SK-N-SH (cell line): Measurements from ENCODE around the gene MORC1. TPM values are rescaled to one million over a fixed set of nuclear protein-coding genes. Genes with fewer than 3 reads are reported as not detected.

Experiments used
- CTCF ChIA-PET: fragments of 300-600, 350-600 bp; formaldehyde crosslinking; extraction: SDS; loops from one replicate; lab custom pipeline; 2021; lab: Yijun Ruan, JAX
- POLR2A ChIA-PET: fragments of 350-600 bp; sonication (Branson Sonifier 250); formaldehyde crosslinking; extraction: SDS; loops from one replicate; lab custom pipeline; 2020; ENCODE audit warnings: antibody characterized with exemption, inconsistent platforms; lab: Yijun Ruan, JAX
- DNase-seq: peaks from one replicate; pipeline ENCODE4 v3.0.0; 2012
- H2AFZ ChIP-seq: fragments of 200-600 bp; sonication (generic); 2 replicates; pipeline ENCODE4 v1.8.1; 2016; ENCODE audit warnings: antibody characterized with exemption, mild to moderate bottlenecking, low read depth
- H3F3A ChIP-seq: fragments of 200-600 bp; sonication (generic); replicated peaks from 2 replicates; pipeline ENCODE3; 2016; ENCODE audit warnings: antibody characterized with exemption, mild to moderate bottlenecking; ENCODE audit not compliant: insufficient read depth
- H3K27ac ChIP-seq, 2 experiments: fragments of 200-500 bp in 1 of 2; fragments of 200-600 bp in 1 of 2; sonication (Bioruptor generic) in 1 of 2; sonication (generic), shearing (Covaris generic) in 1 of 2; 2 replicates each; pipeline versions ENCODE4 v1.5.1 to v1.6.1; 2014 to 2016; ENCODE audit warnings: low read depth in 2 of 2, inconsistent platforms in 1 of 2, low read length in 1 of 2, mild to moderate bottlenecking in 1 of 2, mixed read lengths in 1 of 2
- H3K27me3 ChIP-seq: fragments of 200-600 bp; sonication (generic), shearing (Covaris generic); 2 replicates; pipeline ENCODE4 v1.6.1; 2016; ENCODE audit warnings: mixed run types; ENCODE audit not compliant: insufficient read depth
- H3K36me3 ChIP-seq, 2 experiments: fragments of 200-500 bp in 1 of 2; fragments of 200-600 bp in 1 of 2; sonication (Bioruptor generic) in 1 of 2; sonication (generic) in 1 of 2; replicated peaks in 1 of 2; 2 replicates each; pipeline versions ENCODE3 to v1.5.1; 2014 to 2016; ENCODE audit warnings: low read length in 1 of 2, mild to moderate bottlenecking in 1 of 2; ENCODE audit not compliant: insufficient read depth in 2 of 2, control insufficient read depth in 1 of 2
- H3K4me1 ChIP-seq, 2 experiments: fragments of 200-500 bp in 1 of 2; fragments of 200-600 bp in 1 of 2; sonication (Bioruptor generic) in 1 of 2; sonication (generic), shearing (Covaris generic) in 1 of 2; 2 replicates each; pipeline versions ENCODE4 v1.5.1 to v1.6.1; 2014 to 2016; ENCODE audit warnings: low read depth in 1 of 2, low read length in 1 of 2, mixed run types in 1 of 2; ENCODE audit not compliant: insufficient read depth in 2 of 2, control insufficient read depth in 1 of 2
- H3K4me2 ChIP-seq: fragments of 200-600 bp; sonication (generic), shearing (Covaris generic); 2 replicates; pipeline ENCODE4 v1.6.1; 2017; ENCODE audit warnings: mixed run types
- H3K4me3 ChIP-seq, 2 experiments: fragments of 200-500 bp in 1 of 2; fragments of 200-600 bp in 1 of 2; sonication (Bioruptor generic) in 1 of 2; sonication (generic), shearing (Covaris generic) in 1 of 2; 2 replicates each; pipeline versions ENCODE4 v1.5.1 to v1.8.1; 2014 to 2016; ENCODE audit warnings: low read depth in 2 of 2, inconsistent platforms in 1 of 2, low read length in 1 of 2, mild to moderate bottlenecking in 1 of 2, mixed read lengths in 1 of 2, moderate library complexity in 1 of 2
- H3K79me2 ChIP-seq: fragments of 200-600 bp; sonication (generic); 2 replicates; pipeline ENCODE4 v1.8.1; 2017; ENCODE audit warnings: mild to moderate bottlenecking; ENCODE audit not compliant: insufficient read depth
- H3K9ac ChIP-seq: fragments of 200-600 bp; sonication (generic); 2 replicates; pipeline ENCODE4 v1.6.1; 2017; ENCODE audit warnings: mixed run types
- H3K9me2 ChIP-seq: fragments of 200-600 bp; sonication (generic); 2 replicates; pipeline ENCODE4 v1.6.1; 2017; ENCODE audit warnings: mixed run types
- H3K9me3 ChIP-seq: fragments of 200-600 bp; sonication (generic); 2 replicates; pipeline ENCODE4 v1.6.1; 2017; ENCODE audit warnings: mixed run types, mild to moderate bottlenecking, moderate library complexity
- H4K20me1 ChIP-seq: fragments of 200-600 bp; sonication (generic); 2 replicates; pipeline ENCODE4 v1.6.1; 2017; ENCODE audit warnings: mild to moderate bottlenecking, mixed run types; ENCODE audit not compliant: insufficient read depth
- CHD2 ChIP-seq: fragments of 150-350 bp; IDR thresholded peaks from 2 replicates; pipeline ENCODE4 v1.6.1; 2018; ENCODE audit warnings: low read length; ENCODE audit not compliant: partially characterized antibody
- EP300 ChIP-seq, 2 experiments: IDR thresholded peaks; 2 replicates each; pipeline versions ENCODE4 v1.4.0 to v1.6.1; 2012; ENCODE audit warnings: borderline replicate concordance in 1 of 2, low read depth in 1 of 2, low read length in 1 of 2
- FOSL2 ChIP-seq: IDR thresholded peaks from 2 replicates; pipeline ENCODE4 v1.4.0; 2012; ENCODE audit warnings: low read depth, mild to moderate bottlenecking, moderate library complexity, borderline replicate concordance
- FOXJ3 ChIP-seq: sonication (generic); formaldehyde crosslinking; IDR thresholded peaks from 2 replicates; pipeline ENCODE4 v1.5.1; 2020; ENCODE audit warnings: mild to moderate bottlenecking, missing genetic modification reagents
- FOXM1 ChIP-seq: IDR thresholded peaks from 2 replicates; pipeline ENCODE4 v1.4.0; 2012; ENCODE audit warnings: low read depth, mild to moderate bottlenecking
- JUND ChIP-seq: IDR thresholded peaks from 2 replicates; pipeline ENCODE4 v1.4.0; 2012
- NRF1 ChIP-seq: IDR thresholded peaks from 2 replicates; pipeline ENCODE4 v1.6.1; 2012; ENCODE audit warnings: low read depth, mild to moderate bottlenecking, low read length
- POLR2AphosphoS5 ChIP-seq: IDR thresholded peaks from 2 replicates; pipeline ENCODE4 v1.6.1; 2012; ENCODE audit warnings: low read depth, low read length
- REST ChIP-seq: IDR thresholded peaks from 2 replicates; pipeline ENCODE4 v1.6.1; 2012; ENCODE audit warnings: mild to moderate bottlenecking, low read depth, low read length, moderate library complexity
- ZBTB33 ChIP-seq: IDR thresholded peaks from 2 replicates; pipeline ENCODE4 v1.4.0; 2012; ENCODE audit warnings: low read depth, borderline replicate concordance
- WGBS: methylation state at CpG from one replicate; pipeline ENCODE4 v1.1.6; 2017; ENCODE audit warnings: low lambda C conversion rate; 5-methylcytosine and 5-hydroxymethylcytosine counted together
- polyA plus RNA-seq, 3 experiments: library from polyadenylated mRNA; depleted of rRNA; stranded (reverse); fragments of >200 nt; gene quantifications; 2 replicates each; pipeline ENCODE4 v1.2.3, GENCODE V29; 2012
- TF ChIP-seq, protein P1 (sequence below): IDR thresholded peaks from 2 replicates; pipeline ENCODE4; 2012
- TF ChIP-seq, protein P2 (sequence below): fragments of 200-600 bp; sonication (generic); IDR thresholded peaks from 2 replicates; pipeline ENCODE4 v1.6.1; 2017; ENCODE audit warnings: antibody characterized with exemption, mild to moderate bottlenecking, moderate library complexity

MORC1 gene
- polyA plus RNA-seq, 1 of the 3 experiments (the other 2 are of a cell fraction): not detected

DNA sequence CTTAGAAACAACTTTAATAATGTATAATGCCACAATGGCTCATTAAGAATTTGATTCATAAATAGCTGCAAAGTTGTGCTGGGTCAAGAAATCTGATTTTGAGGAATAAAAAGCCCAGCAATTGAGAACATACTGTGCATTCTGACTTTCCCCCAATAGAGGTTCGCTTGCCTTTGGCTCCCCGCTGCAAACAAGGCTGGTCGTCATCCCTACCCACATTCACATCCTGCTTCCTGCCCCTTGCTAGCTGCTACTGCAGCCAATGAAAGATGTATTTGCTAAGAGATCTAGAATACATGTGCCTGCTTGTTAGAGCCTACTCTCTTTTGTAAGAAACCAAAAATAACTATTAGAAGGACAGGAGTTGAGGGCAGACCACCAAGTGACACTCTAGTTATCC, 112.5 kb downstream of the MORC1 start:
- H3K9ac ChIP-seq: no peak overlapping the region
- no peak overlapping the region for H3K27ac ChIP-seq

More for the DNA sequence above, 112.5 kb downstream of the MORC1 start:
- Histone ChIP-seq H2AFZ (no peak overlapping the region), H3K27me3 (no peaks in the 10 kb centered on the region), H3K79me2 (no peaks in the 10 kb centered on the region), H3F3A (no peaks in the 10 kb centered on the region), H3K36me3 (no peaks in the 10 kb centered on the region), H3K4me2 (no peak overlapping the region), H3K4me3 (no peak overlapping the region), H3K9me3 (no peaks in the 10 kb centered on the region), H4K20me1 (no peaks in the 10 kb centered on the region), H3K9me2 (no peaks in the 10 kb centered on the region), H3K4me1 (no peaks in the 10 kb centered on the region)
- POLR2A ChIA-PET: no interaction called here
- WGBS: 56% methylated on average over 3 of the region's 3 CpGs
- CTCF ChIA-PET: interaction anchor here (1.2 to 2.8 kb wide), 2 partner anchors 18 to 21 kb away, joined by 3 to 15 read pairs; no protein-coding TSS in a partner anchor
- no peak for TF ChIP-seq FOSL2
- no peak for TF ChIP-seq REST
- no peak for TF ChIP-seq ZBTB33
- no peak for TF ChIP-seq JUND
- TF ChIP-seq POLR2AphosphoS5: no peak
- TF ChIP-seq, protein P1, sequence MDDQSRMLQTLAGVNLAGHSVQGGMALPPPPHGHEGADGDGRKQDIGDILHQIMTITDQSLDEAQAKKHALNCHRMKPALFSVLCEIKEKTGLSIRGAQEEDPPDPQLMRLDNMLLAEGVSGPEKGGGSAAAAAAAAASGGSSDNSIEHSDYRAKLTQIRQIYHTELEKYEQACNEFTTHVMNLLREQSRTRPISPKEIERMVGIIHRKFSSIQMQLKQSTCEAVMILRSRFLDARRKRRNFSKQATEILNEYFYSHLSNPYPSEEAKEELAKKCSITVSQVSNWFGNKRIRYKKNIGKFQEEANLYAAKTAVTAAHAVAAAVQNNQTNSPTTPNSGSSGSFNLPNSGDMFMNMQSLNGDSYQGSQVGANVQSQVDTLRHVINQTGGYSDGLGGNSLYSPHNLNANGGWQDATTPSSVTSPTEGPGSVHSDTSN: no peak
- TF ChIP-seq EP300 (IDR thresholded peaks at IDR 0.05; ENCODE audit: borderline replicate concordance in 1 of 2, low read depth in 1 of 2, low read length in 1 of 2): no peak
- no peak for TF ChIP-seq CHD2
- TF ChIP-seq, protein P2, sequence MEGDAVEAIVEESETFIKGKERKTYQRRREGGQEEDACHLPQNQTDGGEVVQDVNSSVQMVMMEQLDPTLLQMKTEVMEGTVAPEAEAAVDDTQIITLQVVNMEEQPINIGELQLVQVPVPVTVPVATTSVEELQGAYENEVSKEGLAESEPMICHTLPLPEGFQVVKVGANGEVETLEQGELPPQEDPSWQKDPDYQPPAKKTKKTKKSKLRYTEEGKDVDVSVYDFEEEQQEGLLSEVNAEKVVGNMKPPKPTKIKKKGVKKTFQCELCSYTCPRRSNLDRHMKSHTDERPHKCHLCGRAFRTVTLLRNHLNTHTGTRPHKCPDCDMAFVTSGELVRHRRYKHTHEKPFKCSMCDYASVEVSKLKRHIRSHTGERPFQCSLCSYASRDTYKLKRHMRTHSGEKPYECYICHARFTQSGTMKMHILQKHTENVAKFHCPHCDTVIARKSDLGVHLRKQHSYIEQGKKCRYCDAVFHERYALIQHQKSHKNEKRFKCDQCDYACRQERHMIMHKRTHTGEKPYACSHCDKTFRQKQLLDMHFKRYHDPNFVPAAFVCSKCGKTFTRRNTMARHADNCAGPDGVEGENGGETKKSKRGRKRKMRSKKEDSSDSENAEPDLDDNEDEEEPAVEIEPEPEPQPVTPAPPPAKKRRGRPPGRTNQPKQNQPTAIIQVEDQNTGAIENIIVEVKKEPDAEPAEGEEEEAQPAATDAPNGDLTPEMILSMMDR: no peak
- no peak for TF ChIP-seq NRF1
- TF ChIP-seq FOXJ3 (CRISPR knock-in tag): no peak
- TF ChIP-seq FOXM1: no peak
- DNase-seq: no peak
